Nephron (organoid): ENCODE data around the gene NCK2.

Experiments used
- H3K27ac Mint-ChIP-seq, 3 experiments: 2 replicates each; pipeline ENCODE4 v1.8.0; 2020; ENCODE audit warnings: mixed read lengths in 3 of 3, mild to moderate bottlenecking in 2 of 3, moderate library complexity in 1 of 3
- H3K27me3 Mint-ChIP-seq: 2 replicates; pipeline ENCODE4 v1.8.0; 2021; ENCODE audit warnings: low read depth, mild to moderate bottlenecking, moderate library complexity, mixed read lengths
- H3K36me3 Mint-ChIP-seq: 2 replicates; pipeline ENCODE4 v1.8.0; 2020; ENCODE audit warnings: low read depth, mixed read lengths
- H3K4me1 Mint-ChIP-seq: 2 replicates; pipeline ENCODE4 v1.8.0; 2020; ENCODE audit warnings: mixed read lengths
- H3K4me3 Mint-ChIP-seq, 3 experiments: 2 replicates each; pipeline ENCODE4 v1.8.0; 2020; ENCODE audit warnings: mild to moderate bottlenecking in 3 of 3, mixed read lengths in 3 of 3, moderate library complexity in 2 of 3
- H3K9me3 Mint-ChIP-seq: 2 replicates; pipeline ENCODE4 v1.8.0; 2020; ENCODE audit warnings: mixed read lengths
- CTCF ChIP-seq, 3 experiments: fragments of 200-600 bp; sonication (generic); IDR thresholded peaks; one replicate each; pipeline ENCODE4 v1.5.0; 2021; ENCODE audit warnings: antibody characterized with exemption in 3 of 3; ENCODE audit not compliant: unreplicated experiment in 3 of 3

The NCK2 gene

GRCh38 chr2:105824446-105824845 lies 79.7 kb downstream of the NCK2 start:
- no peak overlapping the region for H3K27ac Mint-ChIP-seq
- peaks cover 24% of the 10 kb centered on the region for H3K4me1 Mint-ChIP-seq
- no peak for TF ChIP-seq CTCF (IDR thresholded peaks at IDR 0.05; ENCODE audit: unreplicated experiment in 3 of 3)
- peaks cover 16% of the 10 kb centered on the region for H3K9me3 Mint-ChIP-seq
- peaks cover 56% of the 10 kb centered on the region for H3K36me3 Mint-ChIP-seq
- H3K4me3 Mint-ChIP-seq = no peak overlapping the region
- no peaks in the 10 kb centered on the region for H3K27me3 Mint-ChIP-seq

GRCh38 chr2:105827351-105828096 lies 82.8 kb downstream of the NCK2 start:
- no peak for TF ChIP-seq CTCF (IDR thresholded peaks at IDR 0.05; ENCODE audit: unreplicated experiment in 3 of 3)
- Mint-ChIP-seq H3K9me3 (peaks cover 47% of the 10 kb centered on the region), H3K4me1 (peaks cover 9% of the 10 kb centered on the region), H3K4me3 (no peak overlapping the region), H3K27ac (no peak overlapping the region), H3K36me3 (peaks cover 77% of the 10 kb centered on the region), H3K27me3 (no peaks in the 10 kb centered on the region)

- TF ChIP-seq CTCF (IDR thresholded peaks at IDR 0.05; ENCODE audit: unreplicated experiment in 3 of 3) = no peak
- peaks cover 6% of the 10 kb centered on the region for H3K4me1 Mint-ChIP-seq
- H3K4me3 Mint-ChIP-seq = no peak overlapping the region
- no peaks in the 10 kb centered on the region for H3K27me3 Mint-ChIP-seq
- no peak overlapping the region for H3K27ac Mint-ChIP-seq
- H3K36me3 Mint-ChIP-seq = peaks cover 86% of the 10 kb centered on the region
- H3K9me3 Mint-ChIP-seq = peaks cover 55% of the 10 kb centered on the region
Observed at GRCh38 chr2:105828558-105828957, 83.8 kb downstream of the NCK2 start.

- Mint-ChIP-seq H3K4me1 (peaks cover 15% of the 10 kb centered on the region), H3K4me3 (no peak overlapping the region), H3K27me3 (no peaks in the 10 kb centered on the region), H3K9me3 (peaks cover 63% of the 10 kb centered on the region), H3K36me3 (peaks cover 73% of the 10 kb centered on the region), H3K27ac (no peak overlapping the region)
- no peak for TF ChIP-seq CTCF (IDR thresholded peaks at IDR 0.05; ENCODE audit: unreplicated experiment in 3 of 3)
Observed at GRCh38 chr2:105834931-105835330, 90.2 kb downstream of the NCK2 start.

- H3K36me3 Mint-ChIP-seq = peaks cover 66% of the 10 kb centered on the region
- no peaks in the 10 kb centered on the region for H3K27me3 Mint-ChIP-seq
- H3K4me1 Mint-ChIP-seq = peaks cover 21% of the 10 kb centered on the region
- H3K27ac Mint-ChIP-seq = no peak overlapping the region
- TF ChIP-seq CTCF (IDR thresholded peaks at IDR 0.05; ENCODE audit: unreplicated experiment in 3 of 3) = no peak
- peaks cover 49% of the 10 kb centered on the region for H3K9me3 Mint-ChIP-seq
- H3K4me3 Mint-ChIP-seq = no peak overlapping the region
Observed at GRCh38 chr2:105836341-105836740, 91.6 kb downstream of the NCK2 start.
